HG02884 (cell line): Measurements from ENCODE around the gene NSUN3.

Experiments used
- ATAC-seq: cut with Tn5 transposase; IDR thresholded peaks from one replicate; pipeline ENCODE4 v1.9.1; 2021; ENCODE audit warnings: mild to moderate bottlenecking, moderate library complexity; ENCODE audit not compliant: unreplicated experiment

NSUN3 gene

GRCh38 chr3:94117729-94118128, 54.9 kb downstream of the NSUN3 start:
- no peak for ATAC-seq

DNA sequence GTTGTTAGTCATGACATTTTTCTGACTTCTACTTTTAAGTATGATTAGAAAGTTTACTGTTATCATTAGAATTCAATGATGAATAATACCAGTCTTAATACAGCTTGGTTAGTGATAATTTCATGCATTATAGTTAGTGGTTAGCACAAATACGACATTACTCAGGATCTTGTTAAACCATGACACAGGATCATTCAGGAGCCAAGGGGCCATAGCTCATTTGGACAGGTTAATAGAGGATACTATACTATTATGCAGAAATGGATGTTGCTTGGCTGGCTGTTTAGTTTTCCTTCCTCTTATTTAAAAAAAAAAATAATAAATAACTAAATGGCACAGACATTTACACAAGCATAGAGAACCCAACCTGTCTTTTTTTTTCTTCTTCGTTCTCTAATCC, 55.5 kb downstream of the NSUN3 start:
- no peak for ATAC-seq

DNA sequence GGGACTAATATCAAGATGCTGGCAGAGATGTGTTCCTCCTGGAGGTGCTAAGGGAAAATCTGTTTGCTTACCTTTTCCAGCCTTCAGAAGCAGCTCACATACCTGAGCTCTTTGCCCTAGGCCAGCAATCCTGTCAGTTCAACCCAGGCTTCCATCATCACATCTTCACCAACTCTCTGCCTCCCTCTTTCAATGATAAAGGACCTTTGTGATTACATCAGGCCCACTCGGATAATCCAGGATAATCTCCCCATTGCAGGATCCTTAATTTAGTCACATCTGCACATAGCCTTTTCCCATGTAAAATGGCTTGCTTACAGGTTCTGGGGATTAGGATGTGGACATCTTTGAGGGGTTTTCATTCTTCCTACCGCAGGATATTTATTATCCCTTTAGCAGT, 58.3 kb downstream of the NSUN3 start:
- ATAC-seq, result no peak

DNA sequence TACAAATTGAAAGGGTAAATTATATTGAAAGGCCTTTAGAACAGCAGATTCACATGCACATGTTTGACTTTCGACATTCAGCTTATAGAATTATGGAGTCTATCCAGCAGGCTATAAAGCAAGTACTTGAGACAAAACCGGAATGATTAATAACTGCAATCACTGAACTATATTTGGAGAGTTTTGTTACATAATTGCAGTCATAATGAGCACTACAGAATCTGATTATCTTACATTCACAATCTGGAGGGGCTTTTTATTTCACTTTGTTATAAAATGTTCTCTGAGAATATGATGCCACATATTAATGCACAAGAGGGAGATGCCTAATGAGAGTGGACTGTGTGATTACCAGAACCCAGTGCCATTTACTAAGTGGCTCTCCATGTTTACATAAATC, 64.3 kb downstream of the NSUN3 start:
- no peak for ATAC-seq

DNA sequence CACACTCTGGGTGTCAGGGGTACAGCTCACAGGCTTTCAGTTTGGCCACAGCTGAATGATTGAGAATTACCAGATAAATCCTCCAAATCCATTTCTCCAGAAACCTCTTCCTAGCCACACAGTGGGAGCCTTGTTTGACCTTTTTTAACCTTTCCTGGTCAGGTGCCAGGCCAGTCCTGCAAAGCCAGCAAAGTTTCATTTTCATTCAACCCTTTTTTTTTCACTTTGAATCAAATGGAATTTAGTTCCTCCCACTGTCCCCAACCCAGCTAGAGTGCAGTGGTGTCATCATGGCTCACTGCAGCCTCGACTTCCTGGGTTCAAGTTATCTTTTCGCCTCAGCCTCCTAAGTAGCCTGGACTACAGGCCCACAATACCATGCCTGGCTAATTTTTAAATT, 67.8 kb downstream of the NSUN3 start:
- peak; percentile 46 for ATAC-seq

DNA sequence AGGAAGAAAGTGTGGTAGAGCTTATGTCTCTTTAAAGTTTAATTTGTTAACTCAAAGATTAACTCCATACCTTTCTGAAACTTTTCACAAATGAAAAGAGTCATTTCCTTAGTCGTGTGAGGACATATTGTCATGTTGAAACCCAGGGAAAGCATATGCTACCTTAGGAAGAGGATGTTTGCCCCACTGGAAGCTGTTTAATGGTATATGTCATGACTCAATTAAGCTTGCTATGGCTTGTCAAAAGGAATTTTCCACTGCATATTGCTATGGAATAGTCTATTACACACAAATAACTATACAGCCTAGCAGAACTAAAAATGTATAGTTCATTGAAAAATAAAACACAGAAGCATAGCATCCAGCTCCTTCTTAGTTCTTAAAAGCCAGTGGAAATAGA, 69.9 kb downstream of the NSUN3 start:
- no peak for ATAC-seq

- ATAC-seq, result no peak
These were observed 73.3 kb downstream of the NSUN3 start for GRCh38 chr3:94136133-94136532.

DNA sequence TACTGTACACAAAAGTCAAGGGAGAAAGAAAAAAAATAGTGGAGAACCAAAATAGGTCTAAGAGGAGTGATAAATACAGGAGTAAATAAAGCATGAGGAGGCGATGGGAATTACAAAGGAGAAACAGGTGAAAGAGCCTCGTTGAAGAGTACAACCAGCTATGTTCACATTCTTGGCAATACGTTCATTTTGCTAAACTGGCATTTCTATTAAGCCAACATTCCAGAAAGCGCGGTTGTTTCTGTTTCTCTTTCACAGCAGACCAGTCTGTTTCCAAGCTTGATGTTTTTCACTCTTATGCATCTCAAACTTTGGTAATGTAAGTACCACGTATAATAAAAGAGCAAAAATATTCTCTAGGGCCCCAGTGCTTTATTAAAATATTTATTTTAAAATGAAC, 74.5 kb downstream of the NSUN3 start:
- no peak for ATAC-seq

DNA sequence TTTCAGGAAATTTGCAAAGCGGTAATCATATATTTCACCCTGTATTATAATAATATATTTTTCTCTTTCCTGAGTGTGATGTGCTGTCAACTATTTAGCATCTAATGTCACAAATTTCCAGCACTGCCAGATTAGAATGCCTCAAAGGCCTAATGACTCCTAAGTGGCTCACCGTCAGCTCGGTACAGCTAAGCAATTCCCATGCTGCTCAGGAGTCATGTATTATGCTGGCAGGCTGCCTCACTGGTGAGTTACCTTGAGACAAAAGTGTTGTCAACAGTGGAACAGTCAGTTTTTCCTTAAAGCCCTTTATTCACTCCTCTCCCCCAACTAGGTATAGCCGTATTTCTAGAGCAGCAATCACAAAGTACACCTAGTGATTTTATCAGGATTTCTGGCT, 83.6 kb downstream of the NSUN3 start:
- no peak for ATAC-seq

DNA sequence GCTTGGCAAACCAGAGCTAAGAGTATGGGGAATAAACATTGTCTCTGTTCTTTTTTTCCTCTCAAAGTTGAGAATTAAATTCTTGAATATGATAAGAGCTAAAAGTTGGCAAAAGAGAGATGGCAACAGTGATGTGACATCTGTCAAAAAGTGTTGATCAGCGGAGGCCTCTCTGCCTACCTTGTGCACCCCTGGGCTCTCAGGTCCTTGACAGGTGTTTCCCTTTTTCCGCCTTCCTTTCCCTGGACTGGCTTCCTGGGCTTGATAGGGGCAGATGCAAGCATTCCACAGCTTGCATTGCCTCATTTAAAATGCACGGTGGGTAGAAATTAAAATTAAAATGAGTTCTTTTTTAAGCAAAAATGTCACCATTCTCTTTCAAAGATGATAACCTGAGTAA, 84.2 kb downstream of the NSUN3 start:
- no peak for ATAC-seq

DNA sequence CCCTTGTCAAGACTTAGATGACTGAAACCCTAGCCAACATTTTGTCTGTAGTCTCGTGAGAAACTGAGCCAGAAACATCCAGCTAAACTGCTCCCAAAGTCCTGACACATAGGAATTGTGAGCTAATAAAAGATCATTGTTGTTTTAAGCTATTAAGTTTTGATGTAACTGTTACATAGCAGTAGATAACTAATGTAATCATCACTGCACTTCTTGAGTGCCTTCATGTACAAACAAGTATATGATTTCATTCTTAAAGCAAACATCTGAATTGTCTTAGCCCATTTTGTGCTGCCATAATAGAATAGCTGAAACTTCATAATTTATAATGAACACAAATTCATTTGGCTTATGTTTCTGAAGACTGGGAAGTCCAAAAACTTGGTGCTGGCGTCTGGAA, 87.3 kb downstream of the NSUN3 start:
- no peak for ATAC-seq

DNA sequence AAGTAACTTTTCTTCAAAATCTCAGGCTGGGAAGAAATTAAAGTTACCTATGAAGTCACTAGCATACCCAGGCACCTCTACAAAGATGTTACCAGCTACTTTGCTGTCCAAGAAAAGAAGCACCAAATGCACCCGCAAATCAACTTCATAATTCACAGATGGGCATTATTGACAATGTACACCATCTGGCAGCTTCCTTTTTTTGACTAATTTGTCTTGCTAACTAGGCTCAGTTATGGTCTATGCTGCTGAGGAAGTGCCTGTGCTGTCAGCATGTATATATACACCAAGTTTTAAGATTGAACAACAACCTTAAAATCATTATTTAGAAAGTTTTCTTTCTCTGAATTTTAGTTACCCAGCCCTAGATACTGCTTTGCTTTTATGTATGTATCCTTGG, 93.8 kb downstream of the NSUN3 start:
- ATAC-seq, result no peak

DNA sequence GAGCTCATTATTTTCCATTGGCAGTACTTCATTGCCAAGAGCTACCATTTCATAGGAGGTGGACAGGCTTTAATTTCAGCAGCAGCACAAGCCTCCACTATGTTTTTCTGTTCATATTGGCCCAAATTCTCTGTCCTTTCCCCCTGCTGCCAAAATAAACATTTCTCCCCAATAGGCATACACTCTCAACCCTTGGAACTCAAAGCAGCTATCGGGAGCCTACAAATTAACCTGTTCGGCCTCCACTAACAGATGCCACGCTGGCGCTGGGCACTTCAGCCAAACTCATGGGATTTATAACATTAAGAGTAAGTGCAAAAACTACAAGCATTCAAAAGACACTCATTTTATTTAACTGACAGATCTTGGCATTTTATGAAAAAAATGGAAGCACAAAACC, 95.7 kb downstream of the NSUN3 start:
- ATAC-seq, result no peak

- no peak for ATAC-seq
These were observed 96.4 kb downstream of the NSUN3 start for GRCh38 chr3:94159062-94159828.

DNA sequence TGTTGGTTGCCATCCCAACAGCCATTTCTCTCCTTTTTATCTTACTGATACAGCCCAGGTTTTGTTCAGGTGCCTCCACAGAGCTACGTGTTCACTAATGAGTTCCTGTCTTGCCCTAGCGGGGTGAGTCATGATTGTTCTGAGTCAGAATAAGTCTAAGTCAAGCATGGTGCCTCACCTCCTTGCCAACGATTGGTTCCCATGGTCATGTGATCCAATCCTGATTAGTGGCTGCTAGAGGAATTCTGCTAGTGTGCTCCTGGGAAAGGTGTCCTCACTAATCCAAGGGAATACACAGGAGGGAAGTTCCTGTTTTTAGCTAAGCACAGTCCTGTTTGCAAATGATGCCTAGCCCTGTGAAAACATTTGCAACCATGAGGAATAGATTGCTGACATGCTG, 99.8 kb downstream of the NSUN3 start:
- peak; percentile 67 for ATAC-seq

GRCh38 chr3:94167346-94167745, 104.5 kb downstream of the NSUN3 start:
- no peak for ATAC-seq

- no peak for ATAC-seq
These were observed 104.9 kb downstream of the NSUN3 start for GRCh38 chr3:94167796-94168195.

GRCh38 chr3:94171954-94172353, 109.1 kb downstream of the NSUN3 start:
- ATAC-seq, result no peak

- ATAC-seq, result no peak
These were observed 109.9 kb downstream of the NSUN3 start for GRCh38 chr3:94172695-94173310.

DNA sequence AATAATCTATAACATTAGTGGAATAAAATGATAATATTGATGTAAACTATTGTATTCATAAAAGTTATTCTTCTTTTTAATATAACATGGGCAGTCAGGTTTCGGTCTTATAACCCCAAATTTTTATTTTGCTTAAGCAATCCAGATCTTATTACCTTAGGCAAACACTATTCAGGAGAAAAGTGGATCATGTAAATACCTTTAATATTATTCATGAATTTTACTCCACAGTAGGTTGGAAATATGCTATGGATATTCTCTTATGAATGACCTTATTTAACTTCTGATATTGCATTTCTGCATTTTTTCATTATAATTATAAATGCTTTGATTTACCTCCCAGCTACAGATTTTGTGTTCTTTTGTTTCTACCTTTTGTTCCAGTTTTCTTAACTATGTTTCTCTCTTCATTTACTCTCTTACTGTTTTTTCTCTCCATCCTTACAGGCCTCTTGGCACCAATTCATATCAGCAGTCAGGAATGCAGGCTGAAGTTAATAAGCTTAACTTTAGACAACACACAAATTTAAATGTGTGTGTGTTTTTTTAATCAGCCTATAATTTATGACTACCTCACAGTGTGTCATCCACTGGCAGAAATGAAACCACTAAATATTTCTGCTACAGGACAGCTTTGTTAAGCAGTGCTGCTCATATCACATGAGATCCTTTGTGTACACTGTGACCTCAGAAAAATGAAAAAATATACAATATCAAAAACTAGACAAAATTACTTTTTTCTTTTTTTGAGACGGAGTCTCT, 111.0 kb downstream of the NSUN3 start:
- ATAC-seq, result no peak

- no peak for ATAC-seq
These were observed 112.8 kb downstream of the NSUN3 start for GRCh38 chr3:94175677-94176076.
